M059J (cell line): ENCODE measurements around the gene LRSAM1. TPM values are rescaled to one million over a fixed set of nuclear protein-coding genes. Genes with fewer than 3 reads are reported as not detected.

Experiments used
- DNase-seq: peaks from one replicate; pipeline ENCODE4 v3.0.0-alpha.2; 2012; ENCODE audit warnings: low read depth
- total RNA-seq: library from RNA; depleted of rRNA; stranded (reverse); fragments of >200 nt; shearing (Covaris generic); gene quantifications from 2 replicates; pipeline ENCODE4 v1.2.3, GENCODE V29; 2014

Gene LRSAM1
- total RNA-seq, 1 experiment from 2014 or later: 12.4 TPM

DNA sequence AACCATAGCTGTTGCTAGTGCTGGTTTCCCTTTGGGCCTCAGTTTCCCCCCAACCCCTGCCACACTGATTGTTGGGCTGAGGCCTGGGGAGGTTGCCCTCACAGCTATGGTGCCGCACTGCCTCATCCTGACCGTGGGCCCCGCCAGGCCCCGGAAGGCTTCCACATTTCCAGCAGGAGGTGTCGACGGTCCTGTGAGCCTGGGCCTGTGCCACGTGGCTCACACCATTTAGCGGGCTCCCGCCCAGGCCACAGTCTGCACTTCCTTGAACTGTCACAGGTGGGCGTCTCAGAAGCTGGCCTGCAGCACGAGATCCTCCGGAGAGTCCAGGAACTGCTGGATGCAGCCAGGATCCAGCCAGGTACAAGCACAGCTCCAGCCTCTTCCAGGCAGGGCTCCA lies 45.7 kb downstream of the LRSAM1 start:
- no peak for DNase-seq

DNA sequence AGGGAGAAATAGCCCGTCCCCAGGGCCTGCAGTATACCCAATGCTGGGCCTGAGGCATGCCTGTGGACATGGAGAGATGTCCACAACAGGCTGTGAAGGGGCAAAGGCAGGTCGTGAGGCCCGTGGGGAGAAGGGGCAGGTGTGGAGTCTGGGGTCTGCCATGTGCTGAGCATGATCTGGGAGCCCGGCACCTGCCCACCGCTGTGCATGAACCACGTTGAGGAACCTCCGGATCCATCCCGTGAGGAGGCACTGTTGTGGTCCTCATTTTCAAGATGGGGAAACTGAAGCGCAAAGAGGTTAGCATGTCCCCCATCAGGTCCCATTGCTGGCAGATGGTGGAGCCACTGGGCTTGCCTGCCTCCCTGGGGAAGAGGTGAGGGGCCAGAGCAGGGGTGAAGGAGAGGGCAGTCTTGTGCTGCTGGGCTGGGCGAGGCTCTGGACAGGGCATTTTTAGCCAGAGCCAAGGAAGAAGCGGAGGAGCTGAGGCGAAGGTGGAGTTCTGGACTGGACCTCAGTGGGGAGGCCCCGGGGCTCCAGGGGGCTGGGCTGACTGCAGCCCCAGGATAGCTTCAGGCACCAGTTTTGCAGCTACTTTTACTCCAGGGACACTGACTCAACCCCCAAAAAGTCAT lies 46.5 kb downstream of the LRSAM1 start:
- no peak for DNase-seq

- DNase-seq: no peak
These were observed 47.0 kb downstream of the LRSAM1 start for GRCh38 chr9:127498298-127498697.

DNA sequence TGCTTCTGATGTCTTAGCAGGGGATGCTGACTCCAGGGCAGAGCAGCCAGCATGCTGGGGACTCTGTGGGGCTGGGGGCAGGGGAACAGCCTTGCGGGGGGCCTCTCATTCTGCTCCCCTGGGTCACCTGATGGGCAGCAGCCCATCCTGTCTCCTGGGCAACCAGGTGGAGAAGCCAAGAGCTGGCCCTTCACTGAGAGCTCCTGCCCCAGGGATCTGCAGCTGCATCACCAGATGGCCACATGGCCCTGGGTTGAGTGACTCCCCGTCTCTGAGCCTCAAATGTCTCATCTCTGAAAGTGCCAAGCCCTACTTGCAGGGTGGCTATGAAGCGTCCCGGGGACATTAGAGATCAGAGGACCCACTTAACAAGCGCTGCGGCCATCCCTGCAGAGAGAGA lies 49.1 kb downstream of the LRSAM1 start:
- DNase-seq: no peak

- DNase-seq: no peak
These were observed 49.6 kb downstream of the LRSAM1 start for GRCh38 chr9:127500862-127501261.

DNA sequence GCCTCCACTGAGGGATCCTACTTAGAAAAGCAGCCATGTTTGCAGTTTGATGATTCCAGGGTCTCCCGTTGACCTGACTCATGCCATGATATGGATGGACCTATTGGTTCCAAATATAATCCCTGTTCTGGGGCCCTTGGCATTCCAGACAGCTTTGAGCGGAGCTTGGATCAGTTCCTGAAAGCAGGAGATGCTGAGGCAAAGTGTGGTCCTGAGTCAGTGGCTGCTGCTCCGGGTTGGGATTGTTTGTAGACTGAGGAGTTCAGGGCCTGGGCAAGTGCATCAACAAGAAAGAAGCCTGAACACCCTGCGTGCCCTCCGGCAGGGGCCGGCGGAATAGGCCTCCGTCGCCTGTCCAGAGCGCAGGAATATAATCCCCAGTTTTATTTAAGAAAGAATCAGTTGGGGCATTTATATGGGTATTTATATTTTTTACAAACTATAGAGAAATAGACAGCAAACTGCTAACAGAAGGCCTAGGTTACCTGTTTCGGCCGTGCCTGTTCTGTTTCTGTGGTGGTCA lies 50.6 kb downstream of the LRSAM1 start:
- no peak for DNase-seq

DNA sequence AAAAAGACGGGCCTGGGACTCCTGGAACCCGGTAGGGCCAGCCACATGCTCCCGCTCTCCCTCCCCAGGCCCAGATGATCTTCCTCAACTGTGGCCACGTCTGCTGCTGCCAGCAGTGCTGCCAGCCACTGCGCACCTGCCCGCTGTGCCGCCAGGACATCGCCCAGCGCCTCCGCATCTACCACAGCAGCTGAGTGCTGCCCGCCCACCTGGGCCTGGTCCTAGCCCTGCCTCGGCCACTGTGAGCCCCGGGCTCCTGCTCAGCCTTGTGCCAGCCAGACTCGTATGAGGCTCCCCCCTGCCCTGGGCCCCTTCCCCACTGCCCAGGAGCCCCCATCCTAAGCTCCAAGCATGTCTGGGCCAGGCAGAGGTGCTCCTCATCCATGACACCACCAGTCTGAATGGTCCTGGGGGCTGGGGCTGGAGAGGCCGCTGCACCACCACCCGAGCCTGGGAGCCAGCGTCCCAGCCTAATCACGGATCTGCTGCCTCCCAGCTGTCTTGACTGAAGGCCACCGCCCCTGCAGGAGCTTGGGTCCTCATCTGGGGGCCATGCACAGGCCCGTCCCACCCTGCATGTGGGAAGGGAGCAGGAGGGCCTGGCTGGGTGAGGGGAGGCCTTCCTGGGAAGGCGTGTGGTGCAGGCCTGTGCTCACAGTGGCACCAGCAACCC lies 51.5 kb downstream of the LRSAM1 start:
- no peak for DNase-seq

- DNase-seq: no peak
These were observed 52.1 kb downstream of the LRSAM1 start for GRCh38 chr9:127503379-127503921.

DNA sequence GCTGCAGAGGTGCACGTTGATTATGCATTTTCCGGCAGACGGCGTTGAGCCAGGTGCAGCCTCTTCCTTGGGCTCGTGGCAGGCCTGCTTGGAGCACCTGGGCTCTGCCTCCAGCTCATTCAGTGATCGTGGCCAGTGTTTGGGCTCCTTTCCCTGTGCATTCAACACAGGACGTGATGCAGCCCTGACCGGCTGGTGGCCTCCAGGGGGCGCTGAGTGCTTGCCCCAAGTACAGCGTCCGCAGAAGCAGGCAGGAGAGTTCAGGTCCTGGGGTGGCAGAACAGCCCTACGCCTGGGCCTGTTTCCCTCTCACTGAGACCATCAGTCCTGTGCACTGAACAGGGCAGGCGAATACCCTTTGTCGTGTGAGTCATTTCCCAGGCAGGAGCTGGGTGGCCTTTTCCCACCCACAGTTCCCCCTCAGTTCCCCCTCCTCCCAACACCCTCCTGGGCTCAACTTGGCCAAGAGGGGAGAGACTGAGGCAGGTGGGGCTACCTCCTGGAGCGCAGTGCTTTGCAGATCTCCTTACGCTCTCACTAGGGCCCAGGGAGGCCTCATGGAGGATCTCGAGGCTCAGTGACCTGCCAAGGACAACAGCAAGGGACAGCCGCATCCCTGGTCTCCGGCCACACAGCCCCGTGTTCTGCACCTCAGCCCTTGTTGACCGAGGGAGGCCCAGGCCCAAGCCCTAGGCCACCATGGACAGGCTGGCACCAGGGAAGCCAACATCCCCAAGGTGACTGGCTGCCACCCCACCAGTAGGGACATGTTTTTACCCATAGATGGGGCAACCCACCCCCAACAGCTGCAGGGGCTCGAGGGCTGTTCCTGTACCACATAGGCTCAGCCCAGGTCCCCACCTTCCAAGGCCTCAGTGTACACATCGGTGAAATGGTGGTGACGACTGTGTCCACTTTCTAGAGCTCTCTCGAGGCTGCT lies 52.9 kb downstream of the LRSAM1 start:
- peak; percentile 77 for DNase-seq

- DNase-seq: no peak
These were observed 53.6 kb downstream of the LRSAM1 start for GRCh38 chr9:127504887-127505251.

GRCh38 chr9:127505396-127506116 lies 54.2 kb downstream of the LRSAM1 start:
- peak; percentile 55 for DNase-seq

- DNase-seq: peak; percentile 49
These were observed 55.0 kb downstream of the LRSAM1 start for GRCh38 chr9:127506117-127506813.

GRCh38 chr9:127506814-127507750 lies 55.8 kb downstream of the LRSAM1 start:
- peak; percentile 89 for DNase-seq

- no peak for DNase-seq
These were observed 56.7 kb downstream of the LRSAM1 start for GRCh38 chr9:127507751-127508648.

DNA sequence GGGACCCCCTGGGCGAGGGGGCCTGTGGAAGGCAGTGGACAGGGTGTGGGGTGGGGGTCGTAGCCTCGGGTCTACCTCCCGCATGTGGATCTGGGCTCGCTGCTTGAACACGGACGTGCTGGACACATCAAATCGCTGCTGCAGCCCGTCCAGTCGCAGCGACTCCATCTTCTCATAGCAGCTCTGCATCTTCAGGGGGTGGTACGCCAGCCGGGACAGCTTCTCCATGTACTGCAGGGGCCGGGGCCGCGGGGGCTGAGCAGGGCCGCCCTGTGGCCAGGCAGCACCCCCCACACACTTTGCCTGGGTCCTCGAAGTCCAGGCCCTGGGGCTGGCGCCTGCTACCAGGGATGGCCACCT lies 57.6 kb downstream of the LRSAM1 start:
- no peak for DNase-seq

DNA sequence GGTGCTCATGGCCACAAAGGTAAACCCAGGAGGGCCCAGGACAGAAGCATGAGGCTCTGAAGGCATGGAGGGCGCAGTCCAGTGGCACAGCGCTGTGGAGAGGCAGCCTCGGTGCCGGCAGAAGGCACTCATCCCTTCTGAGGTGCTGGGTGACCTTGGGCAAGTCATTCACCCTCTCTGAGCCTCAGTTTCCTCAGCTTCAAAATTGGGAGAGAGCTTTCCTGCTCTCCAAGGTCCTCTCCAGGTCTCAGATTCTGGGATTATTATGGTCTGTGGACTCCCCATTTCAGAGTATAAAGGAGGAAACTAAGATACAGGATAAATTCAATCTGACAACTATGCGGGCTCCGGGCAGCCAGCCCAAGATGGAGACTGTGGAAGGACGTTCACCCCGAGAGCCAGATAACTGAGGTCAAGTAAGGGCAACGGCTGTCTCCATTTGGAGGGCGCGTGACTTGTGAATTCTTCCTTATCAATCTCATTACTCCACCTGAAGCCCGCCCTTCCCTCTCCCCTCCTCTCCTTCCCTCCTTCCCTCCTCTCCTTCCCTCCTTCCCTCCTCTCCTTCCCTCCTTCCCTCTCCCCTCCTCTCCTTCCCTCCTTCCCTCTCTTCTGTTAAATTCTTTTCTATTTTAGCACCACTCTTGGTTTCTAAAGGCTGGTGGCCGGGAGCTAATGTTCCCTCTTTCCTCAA lies 58.1 kb downstream of the LRSAM1 start:
- no peak for DNase-seq

DNA sequence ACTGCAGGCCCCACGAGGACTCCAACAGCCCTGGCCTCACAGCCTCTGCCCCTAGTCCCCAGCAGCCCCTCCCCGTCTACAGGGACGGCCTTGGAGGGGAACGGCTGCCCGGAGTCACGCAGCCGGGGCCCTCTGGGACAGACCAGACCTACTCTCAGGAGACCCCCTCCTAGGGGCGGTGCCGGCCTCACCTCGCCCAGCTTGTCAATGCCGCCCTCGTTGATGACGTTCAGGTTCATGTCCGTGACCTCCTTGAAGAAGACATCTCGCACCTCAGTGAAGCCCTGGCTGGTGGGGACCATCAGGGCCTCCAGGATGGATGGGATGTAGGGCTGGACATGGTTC lies 58.6 kb downstream of the LRSAM1 start:
- no peak for DNase-seq

GRCh38 chr9:127514468-127514867 lies 63.2 kb downstream of the LRSAM1 start:
- no peak for DNase-seq
